Fibroblast of the aortic adventitia (primary cell): ENCODE data around the gene WNT7B. TPM values are rescaled to one million over a fixed set of nuclear protein-coding genes. Genes with fewer than 3 reads are reported as not detected.

Experiments
- DNase-seq: peaks from one replicate; pipeline ENCODE4 v3.0.0-alpha.2; 2010; ENCODE audit warnings: low read depth
- H3K4me3 ChIP-seq: 2 replicates; pipeline ENCODE4 v1.5.1; 2011; ENCODE audit warnings: low read depth, mild to moderate bottlenecking, control low read depth, low read length, moderate library complexity
- CTCF ChIP-seq: IDR thresholded peaks from 2 replicates; pipeline ENCODE4 v1.5.1; 2011; ENCODE audit warnings: mild to moderate bottlenecking, low read length, control low read depth, inconsistent platforms; ENCODE audit not compliant: insufficient read depth
- total RNA-seq: library from RNA; depleted of rRNA; stranded (reverse); fragments of >200 nt; gene quantifications from 2 replicates; pipeline ENCODE4 v1.2.3, GENCODE V29; 2012; ENCODE audit warnings: low replicate concordance

Gene WNT7B
- total RNA-seq, 1 donor = 0.18 TPM

GRCh38 chr22:45952553-45952952 lies 24.4 kb downstream of the WNT7B start:
- TF ChIP-seq CTCF = no peak
- H3K4me3 ChIP-seq = no peak overlapping the region
- DNase-seq = no peak

DNA sequence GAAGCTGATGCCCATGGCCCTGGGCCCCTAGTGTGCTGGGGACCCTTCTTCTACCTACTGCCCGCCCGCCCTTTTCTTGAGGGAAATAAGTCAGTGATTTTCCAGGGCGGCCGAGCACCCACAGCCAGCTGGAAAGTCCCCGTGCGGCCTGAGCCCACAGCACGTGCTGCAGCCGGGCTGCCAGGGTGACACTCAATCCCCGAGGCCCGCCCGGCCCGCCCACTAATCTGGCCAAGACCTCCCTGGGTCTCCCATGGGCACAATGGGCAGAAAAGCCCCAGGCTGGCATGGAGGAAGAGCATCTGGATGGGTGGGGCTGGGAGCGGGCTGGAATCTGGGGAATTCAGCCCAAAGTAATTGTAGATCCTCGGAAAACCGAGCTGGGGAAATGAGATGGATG lies 24.8 kb downstream of the WNT7B start:
- H3K4me3 ChIP-seq = no peak overlapping the region
- DNase-seq = no peak
- no peak for TF ChIP-seq CTCF

- no peak for TF ChIP-seq CTCF
- H3K4me3 ChIP-seq = no peak overlapping the region
- DNase-seq = no peak
These were observed 27.1 kb downstream of the WNT7B start for GRCh38 chr22:45949891-45950290.

- DNase-seq = no peak
- no peak for TF ChIP-seq CTCF
- H3K4me3 ChIP-seq = no peak overlapping the region
These were observed 27.6 kb downstream of the WNT7B start for GRCh38 chr22:45949258-45949870.

DNA sequence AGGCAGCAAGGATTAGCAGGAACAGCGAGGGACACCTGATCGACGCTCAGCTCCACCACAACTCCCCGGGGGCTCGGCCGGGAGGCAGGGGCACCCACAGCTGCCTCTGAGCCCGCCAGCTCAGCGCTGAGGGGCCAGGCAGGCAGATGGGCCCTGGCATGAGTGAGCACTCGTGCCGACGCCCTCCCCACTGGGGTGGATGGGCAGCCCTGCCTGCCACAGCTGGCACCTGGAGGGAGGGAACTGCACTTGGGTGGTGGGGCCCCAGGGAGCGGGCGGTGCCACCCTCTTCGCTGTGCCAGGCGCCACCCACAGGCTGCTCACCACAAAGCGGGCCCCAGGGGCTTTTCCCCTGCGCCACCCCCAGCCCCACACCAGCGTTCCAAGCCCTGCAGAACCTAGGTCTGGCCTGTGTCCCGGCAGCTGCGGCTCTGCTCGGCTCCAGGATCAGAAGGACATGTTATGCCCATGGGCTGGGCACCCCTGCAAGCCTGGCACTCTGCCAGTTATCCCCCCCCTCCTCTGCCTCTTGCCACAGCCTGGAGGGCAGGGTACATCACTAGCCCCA lies 28.8 kb downstream of the WNT7B start:
- DNase-seq = no peak
- no peak overlapping the region for H3K4me3 ChIP-seq
- no peak for TF ChIP-seq CTCF

DNA sequence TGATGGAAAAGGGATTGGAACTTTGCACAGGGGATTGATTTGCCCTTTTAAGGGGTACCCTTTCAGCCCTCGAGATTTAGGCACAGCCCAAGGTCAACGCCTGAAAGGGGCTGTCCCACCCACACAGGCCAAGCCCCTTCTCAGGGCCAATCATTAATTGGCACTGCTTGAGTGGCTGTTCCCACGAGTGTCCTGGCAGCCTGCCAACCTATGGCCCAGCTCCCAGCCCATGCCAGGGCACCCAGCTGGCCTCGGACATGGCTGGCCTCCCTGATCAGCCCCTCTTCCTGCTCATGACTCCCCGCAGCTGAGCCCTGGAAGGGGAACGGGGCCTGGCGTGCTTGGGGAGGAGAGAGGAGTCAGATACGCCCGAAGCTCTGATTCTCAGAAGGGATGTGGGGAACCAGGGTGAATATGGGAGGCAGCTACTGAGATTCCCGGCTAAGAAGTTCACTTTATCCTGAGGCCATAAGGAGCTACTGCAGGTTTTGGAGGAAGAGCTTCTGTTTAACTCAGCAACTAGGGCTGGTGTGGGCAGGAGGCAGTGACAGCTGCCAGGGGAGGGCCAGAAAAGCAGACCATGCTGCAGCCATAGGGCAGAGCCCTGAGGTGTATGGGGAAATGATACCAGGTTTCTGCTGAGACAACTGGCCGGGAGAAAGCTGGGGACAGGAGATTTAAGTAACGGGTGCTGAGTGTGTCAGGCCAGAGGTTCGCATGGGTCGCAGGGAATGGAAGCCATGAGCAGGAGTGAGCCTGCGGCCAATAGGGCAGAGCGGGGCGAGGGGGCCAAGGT lies 30.0 kb downstream of the WNT7B start:
- no peak for TF ChIP-seq CTCF
- no peak for DNase-seq
- no peak overlapping the region for H3K4me3 ChIP-seq
